GM19025 (cell line): ENCODE results near the gene RASSF1.
"Not testable (repeated sequence)": the region's sequence is repeated elsewhere in the genome, so short reads cannot be mapped to it uniquely, and the experiment has no call there.

Experiments used
- ATAC-seq: cut with Tn5 transposase; IDR thresholded peaks from one replicate; pipeline ENCODE4 v1.9.1; 2021; ENCODE audit warnings: mild to moderate bottlenecking, low read depth, moderate library complexity; ENCODE audit not compliant: unreplicated experiment

Gene RASSF1

GRCh38 chr3:50292159-50293078 is 48.2 kb downstream of the RASSF1 start, which contains the start of gene IFRD2:
IFRD2 (minus strand) TSS chr3:50292429; CDS start chr3:50292274, 155 bp downstream.
- peak; percentile 95 for ATAC-seq

DNA sequence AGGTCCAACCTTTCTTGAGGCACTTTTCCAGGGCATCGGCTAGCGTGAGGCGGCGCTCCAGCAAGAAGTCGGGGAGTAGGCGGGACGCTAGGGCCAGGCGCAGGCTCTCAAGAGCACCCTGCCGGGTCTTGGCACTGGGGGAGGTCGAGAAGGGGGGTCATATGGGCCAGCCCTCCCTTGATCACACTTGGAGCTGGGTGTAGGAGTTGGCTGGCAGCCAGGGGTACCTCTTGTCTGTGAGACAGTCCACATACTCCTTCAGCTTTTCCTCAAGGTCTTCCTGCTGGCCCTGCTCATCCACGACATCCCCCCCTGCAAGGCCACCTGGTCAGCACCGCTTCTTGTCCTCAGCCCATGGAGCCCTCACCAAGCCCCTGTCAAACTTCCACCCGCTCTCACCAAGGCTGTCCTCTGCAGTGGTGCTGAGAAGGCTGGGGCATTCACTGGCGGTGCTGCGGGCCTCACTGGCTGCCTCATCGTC is 50.4 kb downstream of the RASSF1 start:
- ATAC-seq = no peak

GRCh38 chr3:50289130-50289529 is 51.5 kb downstream of the RASSF1 start:
- no peak for ATAC-seq

- ATAC-seq = no peak
Measured at GRCh38 chr3:50288387-50289007, 52.1 kb downstream of the RASSF1 start.

DNA sequence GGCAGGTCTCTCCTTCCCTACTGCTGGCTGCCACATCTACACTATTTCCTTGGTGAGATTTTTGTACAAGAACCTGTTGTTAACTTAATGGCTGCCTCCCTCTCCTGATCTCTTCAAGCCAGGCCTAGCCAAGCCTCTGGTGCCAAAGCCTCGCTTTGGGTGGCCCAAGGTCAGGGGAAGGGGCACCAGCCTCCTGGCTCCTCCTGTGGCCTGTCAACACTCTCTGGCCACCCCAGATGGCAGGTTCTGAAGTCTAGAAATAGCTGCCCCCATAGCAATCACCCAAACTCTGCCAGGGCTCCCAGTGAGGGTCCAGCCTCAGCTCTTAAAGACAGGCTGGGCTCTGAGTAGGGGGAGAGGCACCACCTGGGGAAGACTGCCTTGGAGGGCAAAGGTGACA is 53.4 kb downstream of the RASSF1 start:
- ATAC-seq = no peak

DNA sequence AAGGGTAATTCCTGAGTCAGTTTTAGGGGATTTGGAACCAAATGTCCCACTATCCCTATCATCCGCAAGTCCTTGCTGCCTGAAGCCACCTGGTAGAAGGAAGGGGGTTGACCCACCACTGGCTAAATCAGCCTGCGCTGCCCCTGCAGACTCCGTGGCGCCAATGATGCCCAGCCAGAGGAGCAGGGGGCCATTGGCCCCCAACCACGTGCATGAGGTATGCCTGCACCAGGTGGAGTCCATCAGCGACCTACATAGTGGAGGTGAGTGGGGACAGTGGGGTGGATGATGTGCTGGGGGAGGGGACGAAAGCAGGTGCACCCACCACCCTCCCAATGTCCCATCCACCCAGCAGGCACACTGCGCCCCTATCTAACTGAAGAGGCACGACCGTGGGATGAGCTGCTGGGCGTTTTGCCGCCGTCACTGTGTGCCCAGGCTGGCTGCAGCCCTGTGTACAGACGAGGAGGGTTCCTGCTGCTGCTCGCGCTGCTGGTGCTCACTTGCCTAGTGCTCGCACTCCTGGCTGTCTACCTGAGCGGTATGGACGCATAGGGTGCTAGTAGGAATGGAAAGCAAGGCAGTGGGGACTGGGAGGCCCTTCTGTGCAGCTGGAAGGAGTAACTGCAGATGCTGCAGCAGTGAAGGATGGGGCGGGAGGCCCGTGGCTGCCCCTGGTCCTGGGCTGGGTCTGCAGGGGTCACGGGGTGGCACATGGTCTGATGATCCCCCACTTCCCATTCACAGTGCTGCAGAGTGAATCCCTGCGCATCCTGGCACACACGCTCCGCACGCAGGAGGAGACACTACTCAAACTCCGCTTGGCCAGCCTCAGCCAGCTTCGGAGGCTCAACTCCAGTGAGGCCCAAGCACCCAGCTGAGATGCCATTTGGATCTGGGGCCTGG is 54.1 kb downstream of the RASSF1 start:
- no peak for ATAC-seq

DNA sequence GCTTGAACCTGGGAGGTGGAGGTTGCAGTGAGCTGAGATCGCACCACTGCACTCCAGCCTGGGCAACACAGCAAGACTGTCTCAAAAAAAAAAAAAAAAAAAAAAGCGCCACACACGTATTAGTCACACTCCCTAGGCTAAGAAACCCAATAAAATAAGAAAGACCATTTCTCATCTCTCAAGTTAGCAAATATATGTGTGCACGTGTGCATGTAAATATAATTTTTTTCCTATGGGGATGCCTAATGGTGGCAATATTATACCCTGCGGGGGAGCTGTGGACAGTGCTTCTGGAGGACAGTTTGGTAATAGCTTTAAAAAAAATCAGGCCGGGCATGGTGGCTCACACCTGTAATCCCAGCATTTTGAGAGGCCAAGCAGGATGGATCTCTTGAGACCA is 56.5 kb downstream of the RASSF1 start:
- ATAC-seq = not testable (repeated sequence)
